ENCODE data around the gene C1orf232.

GRCh38 chr1:26132834-26133167, 36.0 kb downstream of the C1orf232 start:
- TF ChIP-seq POLR2A (IDR thresholded peaks at IDR 0.05; ENCODE audit: low read depth, low read length) (no peak), POLR2AphosphoS5 (IDR thresholded peaks at IDR 0.05; ENCODE audit: insufficient read depth, low read depth, low read length) (no peak), CTCF (IDR thresholded peaks at IDR 0.05; ENCODE audit: extremely low read depth in 1 of 2, insufficient read depth in 1 of 2, low read depth in 1 of 2, low read length in 2 of 2) (no peak)
